ENCODE results near the gene TLK1.

The TLK1 gene

GRCh38 chr2:171149171-171149938, 11.3 kb downstream of the TLK1 start:
- ChIA-PET POLR2A (no interaction called here), CTCF (no interaction called here)
- no peak for DNase-seq (ENCODE audit: extremely low spot score)
- TF ChIP-seq, protein P1, sequence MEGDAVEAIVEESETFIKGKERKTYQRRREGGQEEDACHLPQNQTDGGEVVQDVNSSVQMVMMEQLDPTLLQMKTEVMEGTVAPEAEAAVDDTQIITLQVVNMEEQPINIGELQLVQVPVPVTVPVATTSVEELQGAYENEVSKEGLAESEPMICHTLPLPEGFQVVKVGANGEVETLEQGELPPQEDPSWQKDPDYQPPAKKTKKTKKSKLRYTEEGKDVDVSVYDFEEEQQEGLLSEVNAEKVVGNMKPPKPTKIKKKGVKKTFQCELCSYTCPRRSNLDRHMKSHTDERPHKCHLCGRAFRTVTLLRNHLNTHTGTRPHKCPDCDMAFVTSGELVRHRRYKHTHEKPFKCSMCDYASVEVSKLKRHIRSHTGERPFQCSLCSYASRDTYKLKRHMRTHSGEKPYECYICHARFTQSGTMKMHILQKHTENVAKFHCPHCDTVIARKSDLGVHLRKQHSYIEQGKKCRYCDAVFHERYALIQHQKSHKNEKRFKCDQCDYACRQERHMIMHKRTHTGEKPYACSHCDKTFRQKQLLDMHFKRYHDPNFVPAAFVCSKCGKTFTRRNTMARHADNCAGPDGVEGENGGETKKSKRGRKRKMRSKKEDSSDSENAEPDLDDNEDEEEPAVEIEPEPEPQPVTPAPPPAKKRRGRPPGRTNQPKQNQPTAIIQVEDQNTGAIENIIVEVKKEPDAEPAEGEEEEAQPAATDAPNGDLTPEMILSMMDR (IDR thresholded peaks at IDR 0.05; ENCODE audit: control extremely low read depth, extremely low read depth, low read depth, missing control alignments) = no peak

DNA sequence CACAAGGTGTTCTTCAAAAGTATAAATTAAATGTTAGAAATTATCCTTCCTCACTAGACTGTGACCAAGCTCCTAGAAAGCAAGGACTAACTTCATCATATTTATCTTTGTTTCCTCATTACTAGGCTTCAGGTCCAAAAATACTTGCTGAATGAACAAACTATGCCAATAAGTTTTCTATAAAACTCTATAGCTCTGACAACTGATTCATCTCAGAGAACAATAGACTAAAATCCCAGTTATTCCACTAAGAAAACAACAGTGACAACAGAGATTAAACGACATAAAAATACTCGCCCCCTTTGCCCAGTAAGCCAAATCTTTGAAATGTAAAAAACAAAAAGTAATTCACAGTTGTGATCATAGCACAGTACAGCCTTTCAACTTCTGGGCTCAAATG, 13.6 kb downstream of the TLK1 start:
- POLR2A ChIA-PET = interaction anchor here (0.6 kb wide), 1 partner anchor 15 kb away, joined by 3 read pairs; no protein-coding TSS in a partner anchor
- CTCF ChIA-PET = interaction anchor here (0.7 to 2.2 kb wide), 6 partner anchors 9 to 270 kb away, joined by 3 to 10 read pairs (median 6); no protein-coding TSS in a partner anchor
- DNase-seq (ENCODE audit: extremely low spot score) = no peak
- TF ChIP-seq, protein P1 (IDR thresholded peaks at IDR 0.05; ENCODE audit: control extremely low read depth, extremely low read depth, low read depth, missing control alignments) = no peak

- CTCF ChIA-PET = interaction anchor here (0.7 to 2.2 kb wide), 5 partner anchors 8 to 270 kb away, joined by 3 to 10 read pairs (median 7); no protein-coding TSS in a partner anchor
- TF ChIP-seq, protein P1 (IDR thresholded peaks at IDR 0.05; ENCODE audit: control extremely low read depth, extremely low read depth, low read depth, missing control alignments) = no peak
- POLR2A ChIA-PET = no interaction called here
- no peak for DNase-seq (ENCODE audit: extremely low spot score)
Measured at GRCh38 chr2:171146633-171147032, 14.1 kb downstream of the TLK1 start.

DNA sequence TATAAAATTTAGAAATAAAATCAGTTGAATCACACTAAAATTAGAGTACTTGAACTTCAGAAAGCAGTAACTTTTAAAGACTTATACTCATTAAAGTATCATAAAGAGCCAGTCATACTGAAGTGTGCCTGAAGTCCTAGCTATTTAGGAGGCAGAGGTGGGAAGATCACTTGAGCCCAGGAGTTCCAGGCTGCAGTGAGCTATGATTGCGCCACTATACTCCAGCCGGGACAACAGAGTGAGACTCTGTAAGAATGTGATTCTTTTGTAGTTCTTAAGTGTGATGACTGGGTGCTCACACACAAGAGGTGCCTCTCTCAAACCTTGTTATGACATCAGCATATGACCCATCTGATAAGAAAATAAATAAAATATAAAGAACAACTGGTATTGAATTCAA, 14.6 kb downstream of the TLK1 start:
- no peak for DNase-seq (ENCODE audit: extremely low spot score)
- ChIA-PET POLR2A (no interaction called here), CTCF (interaction anchor here (2.1 to 2.2 kb wide), 2 partner anchors 10 to 13 kb away, joined by 8 to 10 read pairs; no protein-coding TSS in a partner anchor)
- TF ChIP-seq, protein P1 (IDR thresholded peaks at IDR 0.05; ENCODE audit: control extremely low read depth, extremely low read depth, low read depth, missing control alignments) = no peak

- DNase-seq (ENCODE audit: extremely low spot score) = no peak
- POLR2A ChIA-PET = interaction anchor here (0.6 kb wide), 2 partner anchors 662 to 1308 kb away, joined by 6 to 7 read pairs; no protein-coding TSS in a partner anchor
- TF ChIP-seq, protein P1 (IDR thresholded peaks at IDR 0.05; ENCODE audit: control extremely low read depth, extremely low read depth, low read depth, missing control alignments) = no peak
- CTCF ChIA-PET = interaction anchor here (0.7 kb wide), 1 partner anchor 9 kb away, joined by 3 read pairs; no protein-coding TSS in a partner anchor
Measured at GRCh38 chr2:171143670-171144062, 17.0 kb downstream of the TLK1 start.

GRCh38 chr2:171142398-171142797, 18.3 kb downstream of the TLK1 start:
- TF ChIP-seq, protein P1 (IDR thresholded peaks at IDR 0.05; ENCODE audit: control extremely low read depth, extremely low read depth, low read depth, missing control alignments) = no peak
- POLR2A ChIA-PET = no interaction called here
- no peak for DNase-seq (ENCODE audit: extremely low spot score)
- CTCF ChIA-PET = interaction anchor here (1.4 kb wide), 1 partner anchor 168 kb away, joined by 3 read pairs; no protein-coding TSS in a partner anchor

All from GM10248 (cell line).